Frontal cortex (tissue), 4 donors: ENCODE data around the gene ADPRH. TPM values are rescaled to one million over a fixed set of nuclear protein-coding genes. Genes with fewer than 3 reads are reported as not detected.
"Not testable (repeated sequence)": the region's sequence is repeated elsewhere in the genome, so short reads cannot be mapped to it uniquely, and the experiment has no call there.

Source experiments
- DNase-seq, 2 donors: peaks; one replicate each; pipeline ENCODE4 v3.0.0; 2012; ENCODE audit warnings: low spot score in 2 of 2
- FAIRE-seq: peaks from 2 replicates; lab custom pipeline; 2012; peaks lifted over from hg19 to GRCh38; lab: Jason Lieb, UNC
- total RNA-seq: library from RNA; depleted of rRNA; stranded (reverse); fragments of >200 nt; gene quantifications from one replicate; pipeline ENCODE4 v1.2.3, GENCODE V29; 2014
- donor health status: control.
- donor health status: control.
- donor health status: control.

The ADPRH gene
- total RNA-seq, result 1.2 TPM

- DNase-seq (peak; percentile 59 to 73), FAIRE-seq (no peak)
These were observed at the start of gene ADPRH for GRCh38 chr3:119579366-119580066. ADPRH (plus strand) TSS chr3:119579492; CDS start chr3:119582170, 2,678 bp downstream.

GRCh38 chr3:119529883-119530282 is 49.4 kb upstream of the ADPRH start:
- DNase-seq, result no peak
- FAIRE-seq, result no peak

- DNase-seq (no peak), FAIRE-seq (no peak)
These were observed 48.8 kb upstream of the ADPRH start for GRCh38 chr3:119530456-119530855.

- FAIRE-seq (no peak), DNase-seq (no peak)
These were observed 48.1 kb upstream of the ADPRH start for GRCh38 chr3:119531151-119531550.

- no peak for FAIRE-seq
- DNase-seq, result no peak
These were observed 45.0 kb upstream of the ADPRH start for GRCh38 chr3:119534296-119534695.

GRCh38 chr3:119536757-119537156 is 42.5 kb upstream of the ADPRH start:
- DNase-seq (no peak), FAIRE-seq (no peak)

- FAIRE-seq, result no peak
These were observed 40.5 kb upstream of the ADPRH start for GRCh38 chr3:119538772-119539171.

GRCh38 chr3:119541547-119541946 is 37.7 kb upstream of the ADPRH start:
- DNase-seq, result no peak
- FAIRE-seq, result no peak

More at GRCh38 chr3:119538772-119539171, 40.5 kb upstream of the ADPRH start:
- no peak for DNase-seq

GRCh38 chr3:119542168-119542767 is 37.0 kb upstream of the ADPRH start:
- FAIRE-seq, result no peak
- DNase-seq, result no peak

GRCh38 chr3:119543147-119543546 is 36.1 kb upstream of the ADPRH start:
- FAIRE-seq, result no peak
- DNase-seq, result no peak

GRCh38 chr3:119547227-119547626 is 32.1 kb upstream of the ADPRH start:
- FAIRE-seq (no peak), DNase-seq (no peak)

GRCh38 chr3:119548341-119548740 is 31.0 kb upstream of the ADPRH start:
- no peak for FAIRE-seq

GRCh38 chr3:119550192-119550910 is 28.9 kb upstream of the ADPRH start:
- DNase-seq (no peak), FAIRE-seq (no peak)

More at GRCh38 chr3:119548341-119548740, 31.0 kb upstream of the ADPRH start:
- DNase-seq, result no peak

GRCh38 chr3:119551598-119551997 is 27.7 kb upstream of the ADPRH start:
- no peak for DNase-seq

GRCh38 chr3:119552928-119553327 is 26.4 kb upstream of the ADPRH start:
- not testable (repeated sequence) for DNase-seq, FAIRE-seq

More at GRCh38 chr3:119551598-119551997, 27.7 kb upstream of the ADPRH start:
- no peak for FAIRE-seq

GRCh38 chr3:119553823-119554415 is 25.4 kb upstream of the ADPRH start:
- no peak for DNase-seq
- FAIRE-seq, result no peak

- FAIRE-seq (no peak), DNase-seq (no peak)
These were observed 24.0 kb upstream of the ADPRH start for GRCh38 chr3:119555309-119555735.

GRCh38 chr3:119555929-119556328 is 23.4 kb upstream of the ADPRH start:
- DNase-seq, result no peak
- no peak for FAIRE-seq

- DNase-seq, result no peak
- FAIRE-seq, result no peak
These were observed 22.0 kb upstream of the ADPRH start for GRCh38 chr3:119557192-119557876.

- no peak for DNase-seq
- FAIRE-seq, result no peak
These were observed 21.4 kb upstream of the ADPRH start for GRCh38 chr3:119557877-119558269.
